WTC11 (cell line): ENCODE results near the gene TST.

Experiments
- AFF4 ChIP-seq: sonication (generic); formaldehyde crosslinking; IDR thresholded peaks from 2 replicates; pipeline ENCODE4 v1.8.1; 2023; ENCODE audit warnings: mild to moderate bottlenecking, missing genetic modification reagents, borderline replicate concordance
- ATF1 ChIP-seq: sonication (generic); formaldehyde crosslinking; IDR thresholded peaks from 2 replicates; pipeline ENCODE4 v1.8.1; 2023; ENCODE audit warnings: mild to moderate bottlenecking, moderate library complexity, missing genetic modification reagents
- ATF3 ChIP-seq: sonication (generic); formaldehyde crosslinking; conservative IDR thresholded peaks from 2 replicates; pipeline ENCODE4 v1.8.1; 2022; ENCODE audit warnings: mild to moderate bottlenecking, missing genetic modification reagents
- CREM ChIP-seq: sonication (generic); formaldehyde crosslinking; IDR thresholded peaks from 2 replicates; pipeline ENCODE4 v1.8.1; 2022; ENCODE audit warnings: mild to moderate bottlenecking, missing genetic modification reagents, moderate library complexity
- CTCF ChIP-seq: fragments of 200-600 bp; IDR thresholded peaks from 2 replicates; pipeline ENCODE4 v1.8.0; 2022; ENCODE audit warnings: antibody characterized with exemption
- IRF2 ChIP-seq: sonication (generic); formaldehyde crosslinking; IDR thresholded peaks from 2 replicates; pipeline ENCODE4 v1.8.0; 2022; ENCODE audit warnings: low read depth, missing genetic modification reagents, borderline replicate concordance
- MAX ChIP-seq: sonication (generic); formaldehyde crosslinking; IDR thresholded peaks from 2 replicates; pipeline ENCODE4 v1.8.0; 2022; ENCODE audit warnings: mild to moderate bottlenecking, missing genetic modification reagents
- NR1H2 ChIP-seq: sonication (generic); formaldehyde crosslinking; IDR thresholded peaks from 2 replicates; pipeline ENCODE4 v1.9.0; 2021; ENCODE audit warnings: mild to moderate bottlenecking, moderate library complexity, missing genetic modification reagents
- SP1 ChIP-seq: sonication (generic); formaldehyde crosslinking; conservative IDR thresholded peaks from 2 replicates; pipeline ENCODE4 v1.8.1; 2022; ENCODE audit warnings: missing genetic modification reagents
- STAT6 ChIP-seq: sonication (generic); formaldehyde crosslinking; conservative IDR thresholded peaks from 2 replicates; pipeline ENCODE4 v1.8.1; 2023; ENCODE audit warnings: mild to moderate bottlenecking, low read depth, missing genetic modification reagents, moderate library complexity
- TP53 ChIP-seq: sonication (generic); formaldehyde crosslinking; IDR thresholded peaks from 2 replicates; pipeline ENCODE4 v1.8.1; 2023; ENCODE audit warnings: mild to moderate bottlenecking, missing genetic modification reagents
- ZNF232 ChIP-seq: sonication (generic); formaldehyde crosslinking; IDR thresholded peaks from 2 replicates; pipeline ENCODE4 v1.8.0; 2022; ENCODE audit warnings: mild to moderate bottlenecking, missing genetic modification reagents
- ZNF317 ChIP-seq: sonication (generic); formaldehyde crosslinking; IDR thresholded peaks from 2 replicates; pipeline ENCODE4 v1.8.1; 2023; ENCODE audit warnings: low read depth, mild to moderate bottlenecking, moderate library complexity, missing genetic modification reagents, borderline replicate concordance
- ZNF425 ChIP-seq: fragments of 250-450 bp; sonication (Bioruptor Pico); conservative IDR thresholded peaks from 2 replicates; pipeline ENCODE4 v1.9.0; 2021; ENCODE audit warnings: mild to moderate bottlenecking

- TF ChIP-seq NR1H2 (CRISPR knock-in tag) (no peak), CTCF (no peak), STAT6 (CRISPR knock-in tag) (no peak), ZNF425 (CRISPR knock-in tag) (no peak), AFF4 (CRISPR knock-in tag) (no peak), ZNF232 (CRISPR knock-in tag) (no peak), MAX (CRISPR knock-in tag) (no peak), ATF1 (no peak), SP1 (CRISPR knock-in tag) (no peak), ATF3 (CRISPR knock-in tag) (no peak), TP53 (CRISPR knock-in tag) (no peak), IRF2 (CRISPR knock-in tag) (no peak), ZNF317 (CRISPR knock-in tag) (no peak), CREM (CRISPR knock-in tag) (no peak)
Observed at GRCh38 chr22:37008365-37008764, 10.9 kb downstream of the TST start.
